NCI-H128 (cell line): Measurements from ENCODE around the gene WDR59.
"Not testable (repeated sequence)": the region's sequence is repeated elsewhere in the genome, so short reads cannot be mapped to it uniquely, and the experiment has no call there.

Experiments
- DNase-seq: peaks from one replicate; lab custom pipeline; 2025; ENCODE audit not compliant: unreplicated experiment; lab: John Stamatoyannopoulos, UW

The WDR59 gene, protein sequence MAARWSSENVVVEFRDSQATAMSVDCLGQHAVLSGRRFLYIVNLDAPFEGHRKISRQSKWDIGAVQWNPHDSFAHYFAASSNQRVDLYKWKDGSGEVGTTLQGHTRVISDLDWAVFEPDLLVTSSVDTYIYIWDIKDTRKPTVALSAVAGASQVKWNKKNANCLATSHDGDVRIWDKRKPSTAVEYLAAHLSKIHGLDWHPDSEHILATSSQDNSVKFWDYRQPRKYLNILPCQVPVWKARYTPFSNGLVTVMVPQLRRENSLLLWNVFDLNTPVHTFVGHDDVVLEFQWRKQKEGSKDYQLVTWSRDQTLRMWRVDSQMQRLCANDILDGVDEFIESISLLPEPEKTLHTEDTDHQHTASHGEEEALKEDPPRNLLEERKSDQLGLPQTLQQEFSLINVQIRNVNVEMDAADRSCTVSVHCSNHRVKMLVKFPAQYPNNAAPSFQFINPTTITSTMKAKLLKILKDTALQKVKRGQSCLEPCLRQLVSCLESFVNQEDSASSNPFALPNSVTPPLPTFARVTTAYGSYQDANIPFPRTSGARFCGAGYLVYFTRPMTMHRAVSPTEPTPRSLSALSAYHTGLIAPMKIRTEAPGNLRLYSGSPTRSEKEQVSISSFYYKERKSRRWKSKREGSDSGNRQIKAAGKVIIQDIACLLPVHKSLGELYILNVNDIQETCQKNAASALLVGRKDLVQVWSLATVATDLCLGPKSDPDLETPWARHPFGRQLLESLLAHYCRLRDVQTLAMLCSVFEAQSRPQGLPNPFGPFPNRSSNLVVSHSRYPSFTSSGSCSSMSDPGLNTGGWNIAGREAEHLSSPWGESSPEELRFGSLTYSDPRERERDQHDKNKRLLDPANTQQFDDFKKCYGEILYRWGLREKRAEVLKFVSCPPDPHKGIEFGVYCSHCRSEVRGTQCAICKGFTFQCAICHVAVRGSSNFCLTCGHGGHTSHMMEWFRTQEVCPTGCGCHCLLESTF

DNA sequence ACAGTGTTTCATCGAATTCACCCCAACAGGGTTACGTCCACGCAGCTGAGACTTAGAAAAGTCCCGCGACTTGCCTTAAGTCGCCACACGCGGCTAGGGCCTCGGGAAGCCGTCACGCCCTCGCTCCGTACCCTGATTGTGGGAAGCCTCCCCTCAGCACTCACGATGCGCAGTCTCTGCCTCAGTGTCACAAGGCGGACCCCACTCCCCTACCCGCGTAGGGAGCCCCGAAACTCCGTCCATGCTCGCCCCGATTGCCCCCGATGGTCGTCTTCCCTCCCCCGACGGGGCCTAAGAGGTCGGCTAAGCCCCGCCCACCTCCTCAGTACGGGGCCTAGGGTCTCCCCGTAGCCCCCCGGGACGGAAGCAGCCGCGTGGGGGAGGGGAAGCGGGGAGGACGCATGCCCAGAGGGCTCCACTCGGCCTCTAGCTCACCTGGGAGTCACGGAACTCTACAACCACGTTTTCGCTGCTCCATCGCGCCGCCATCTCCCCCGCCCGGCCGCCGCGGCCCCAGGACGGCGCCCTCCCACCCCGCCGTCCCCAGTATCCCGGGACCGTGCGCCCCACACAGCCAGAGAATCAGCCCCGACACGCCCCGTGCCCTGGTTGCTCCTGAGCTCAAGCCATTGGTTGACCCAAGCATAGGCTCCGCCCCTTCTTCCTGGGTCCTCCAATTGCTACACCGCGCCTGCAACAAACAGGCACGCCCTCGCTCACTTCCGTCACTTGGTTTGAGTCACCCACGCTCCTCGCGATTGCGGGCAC lies at the start of gene WDR59:
Gene WDR59 (minus strand): TSS at position 595 of the 768 bp plus-strand sequence. CDS start 106 bp downstream, at position 489.
- DNase-seq, result peak; percentile 97

DNA sequence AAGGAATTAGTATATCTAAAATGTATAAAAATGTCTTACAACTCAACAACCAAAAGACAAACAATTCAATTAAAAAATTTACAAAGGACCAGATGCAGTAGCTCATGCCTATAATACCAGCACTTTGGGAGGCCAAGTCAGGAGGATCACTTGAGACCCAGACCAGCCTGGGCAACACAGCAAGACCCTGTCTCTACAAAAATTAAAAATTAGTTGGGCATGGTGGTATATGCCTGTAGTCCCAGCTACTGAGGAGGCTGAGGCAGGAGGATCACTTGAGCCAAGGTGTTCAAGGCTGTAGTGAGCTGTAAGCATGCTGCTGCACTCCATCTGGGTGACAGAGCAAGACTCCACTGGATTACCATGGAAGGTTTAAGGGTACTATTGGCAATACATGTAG lies 47.7 kb upstream of the WDR59 start:
- DNase-seq, result no peak

DNA sequence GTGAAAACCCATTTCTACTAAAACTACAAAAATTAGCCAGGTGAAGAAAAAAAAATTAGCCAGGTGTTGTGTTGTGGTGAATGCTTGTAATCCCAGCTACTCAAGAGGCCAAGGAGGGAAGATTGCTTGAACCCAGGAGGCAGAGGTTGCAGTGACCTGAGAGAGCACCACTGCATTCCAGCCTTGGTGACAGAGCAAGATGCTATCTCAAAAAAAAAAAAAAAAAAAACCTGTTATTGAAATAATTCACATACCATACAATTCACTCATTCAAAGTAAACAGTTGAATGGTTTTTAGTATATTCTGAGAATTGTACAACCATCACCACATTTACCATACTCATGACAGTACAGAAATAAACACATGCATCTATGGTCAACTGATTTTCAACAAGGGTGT lies 44.9 kb upstream of the WDR59 start:
- no peak for DNase-seq

DNA sequence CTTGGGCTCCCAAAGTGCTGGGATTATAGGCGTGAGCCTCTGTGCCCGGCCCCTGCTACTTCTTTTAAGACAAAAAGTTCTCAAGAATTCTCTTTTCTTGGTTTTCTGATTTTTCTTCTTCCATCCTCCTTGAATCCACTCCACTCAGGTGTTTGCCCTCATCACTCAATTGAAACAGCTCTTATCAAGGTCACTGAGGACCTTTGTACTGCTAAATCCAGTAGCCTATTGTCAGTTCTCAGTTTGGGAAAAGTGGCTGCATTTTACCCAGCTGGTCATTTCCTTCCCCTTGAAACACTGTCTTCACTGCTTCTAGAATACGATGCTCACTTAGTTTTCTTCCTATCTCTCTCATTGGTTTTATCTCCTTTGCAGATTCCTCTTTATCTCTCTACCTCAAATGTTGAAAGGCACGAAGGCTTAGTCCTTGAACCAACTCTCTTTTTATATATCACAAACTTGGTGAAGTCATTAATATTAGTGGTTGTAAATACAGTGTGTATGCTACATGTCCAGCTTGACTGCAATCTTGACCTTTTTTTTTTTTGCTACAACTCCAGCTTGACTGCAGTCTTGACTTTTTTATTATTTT lies 43.7 kb upstream of the WDR59 start:
- no peak for DNase-seq

DNA sequence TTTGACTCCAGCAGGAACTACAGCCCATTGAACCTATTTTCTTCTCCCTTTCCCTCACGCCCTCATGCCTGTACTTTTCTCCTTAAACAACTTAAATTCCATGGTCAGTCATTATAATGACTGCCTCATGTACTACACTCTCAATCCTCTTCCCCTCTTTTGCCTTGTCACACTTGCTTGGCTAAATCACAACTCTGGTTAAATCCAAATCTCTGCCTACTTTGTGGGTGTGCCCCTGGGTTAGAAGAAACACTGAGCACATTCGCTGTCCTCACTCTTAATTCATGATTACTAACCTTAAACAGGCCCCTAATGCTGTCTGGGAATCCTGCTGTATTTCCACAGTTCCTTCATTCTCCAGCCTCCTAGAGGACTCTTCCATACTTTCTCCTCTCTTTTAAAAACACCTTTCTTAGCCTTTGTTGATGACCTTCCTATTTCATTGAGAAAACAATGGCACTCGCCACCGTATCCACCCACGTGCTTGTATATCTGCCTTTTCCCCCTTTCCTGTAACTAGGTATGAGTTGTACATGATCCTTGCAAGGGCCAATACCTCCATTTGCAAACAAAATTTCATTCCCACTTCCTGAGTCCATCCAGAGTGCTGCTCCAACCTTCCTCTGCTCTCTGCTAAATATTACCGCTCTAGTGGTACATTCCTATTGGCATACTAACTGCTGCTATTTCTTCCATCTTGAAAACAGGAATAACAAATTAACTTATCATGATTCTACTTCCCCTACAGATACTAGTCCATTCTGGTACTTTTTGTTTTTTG lies 42.8 kb upstream of the WDR59 start:
- no peak for DNase-seq

DNA sequence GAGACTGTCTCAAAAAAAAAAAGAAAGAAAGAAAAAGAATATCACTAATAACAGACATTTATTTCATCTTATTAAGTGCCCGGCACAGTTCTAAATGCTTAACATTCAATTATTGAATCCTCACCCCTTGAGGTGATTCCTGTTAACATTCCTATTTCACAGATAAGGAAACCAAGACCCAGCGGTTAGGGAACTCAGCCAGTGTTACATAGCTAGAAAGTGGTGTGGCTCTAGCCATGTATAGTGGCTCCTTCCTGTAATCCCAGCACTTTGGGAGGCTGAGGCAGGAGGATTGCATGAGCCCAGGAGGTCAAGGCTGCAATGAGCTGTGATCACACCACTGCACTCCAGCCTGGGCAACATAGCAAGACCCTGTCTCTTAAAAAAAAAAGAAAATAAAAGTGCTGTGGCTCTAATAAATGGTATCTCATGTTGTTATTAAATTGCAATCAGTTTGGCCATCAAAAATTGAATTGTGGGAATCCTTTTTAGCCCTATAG lies 42.0 kb upstream of the WDR59 start:
- DNase-seq, result no peak

DNA sequence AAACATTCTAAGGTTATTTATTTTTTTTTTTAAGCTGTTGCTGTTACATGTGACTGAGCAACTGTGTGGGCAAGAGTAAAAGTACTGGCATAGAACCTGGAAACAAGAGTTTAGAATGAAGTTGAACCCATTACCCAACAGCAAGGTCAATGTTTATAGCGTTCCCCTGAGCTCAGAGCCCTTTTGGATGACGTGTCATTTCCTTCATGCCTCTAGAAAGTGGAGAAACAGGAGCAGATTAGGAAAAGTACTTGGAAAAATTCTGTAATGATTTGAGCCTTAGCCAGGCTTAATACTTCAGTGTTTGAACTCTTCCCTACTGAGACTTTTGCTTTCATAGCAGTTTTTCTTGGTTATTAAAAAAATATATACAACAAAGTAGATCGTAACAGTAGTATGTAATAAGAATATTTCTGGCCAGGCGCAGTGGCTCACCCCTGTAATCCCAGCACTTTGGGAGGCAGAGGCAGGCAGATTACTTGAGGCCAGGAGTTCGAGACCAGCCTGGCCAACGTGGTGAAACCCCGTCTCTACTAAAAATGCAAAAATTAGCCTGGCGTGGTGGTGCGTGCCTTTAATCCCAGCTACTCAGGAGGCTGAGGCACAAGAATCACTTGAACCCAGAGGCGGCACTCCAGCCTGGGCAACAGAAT lies 41.4 kb upstream of the WDR59 start:
- DNase-seq, result not testable (repeated sequence)

DNA sequence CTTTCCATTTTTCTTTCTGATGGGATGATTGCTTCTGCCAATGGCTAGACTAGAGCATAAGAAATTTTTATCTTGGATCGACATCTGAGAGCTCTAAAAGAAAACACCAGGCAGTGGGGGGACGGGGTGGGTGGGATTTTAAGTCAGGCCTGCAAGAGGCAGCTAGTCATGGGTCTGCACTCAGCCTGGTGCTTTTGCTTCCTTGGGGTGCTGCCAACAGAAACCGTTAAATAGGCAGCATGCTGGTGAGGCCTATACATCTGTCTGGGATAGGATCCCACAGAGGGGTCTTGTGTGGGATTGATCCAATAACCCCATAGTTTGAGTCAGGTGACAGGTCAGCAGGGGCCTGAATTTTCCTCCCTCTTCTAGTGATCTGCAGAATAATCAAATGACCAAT lies 40.8 kb upstream of the WDR59 start:
- DNase-seq, result no peak

DNA sequence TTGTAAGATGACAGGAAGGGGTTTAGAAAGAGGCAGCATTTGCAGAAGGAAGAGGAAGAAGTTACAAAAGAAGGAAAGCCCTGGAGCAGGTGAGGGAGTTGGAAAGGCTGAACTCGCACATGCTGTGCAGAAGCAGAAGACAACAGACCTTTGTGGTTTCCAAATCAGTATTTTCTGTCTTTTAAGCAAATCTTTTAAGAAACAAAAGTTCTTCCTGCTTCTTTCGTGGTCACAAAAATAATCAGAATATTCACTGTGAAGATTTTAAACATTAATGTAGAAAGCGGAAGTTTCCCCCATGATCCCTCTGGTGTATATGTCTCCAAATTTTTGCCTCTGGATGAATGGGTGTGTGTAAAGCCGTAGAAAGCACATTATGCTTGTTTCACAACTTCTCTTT lies 39.7 kb upstream of the WDR59 start:
- DNase-seq, result no peak

DNA sequence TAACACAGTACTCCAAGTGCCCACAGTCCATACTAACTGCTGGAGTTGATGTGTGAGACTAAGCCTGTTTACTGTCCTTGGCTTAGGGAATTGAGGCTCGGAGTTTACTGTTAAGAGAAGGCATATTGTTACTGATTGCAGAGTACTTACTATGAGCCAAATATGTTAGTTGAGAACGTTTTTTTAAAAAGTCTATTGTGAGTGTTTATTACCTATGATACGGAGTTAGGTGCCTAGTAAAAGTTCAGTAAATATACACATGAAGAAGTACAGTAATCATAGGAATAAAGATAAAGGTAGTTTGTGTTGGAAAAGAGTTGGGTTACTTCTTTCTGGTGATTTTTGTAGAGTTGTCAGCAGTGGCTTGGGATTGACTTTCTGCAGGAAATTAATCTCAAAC lies 39.3 kb upstream of the WDR59 start:
- DNase-seq, result no peak

DNA sequence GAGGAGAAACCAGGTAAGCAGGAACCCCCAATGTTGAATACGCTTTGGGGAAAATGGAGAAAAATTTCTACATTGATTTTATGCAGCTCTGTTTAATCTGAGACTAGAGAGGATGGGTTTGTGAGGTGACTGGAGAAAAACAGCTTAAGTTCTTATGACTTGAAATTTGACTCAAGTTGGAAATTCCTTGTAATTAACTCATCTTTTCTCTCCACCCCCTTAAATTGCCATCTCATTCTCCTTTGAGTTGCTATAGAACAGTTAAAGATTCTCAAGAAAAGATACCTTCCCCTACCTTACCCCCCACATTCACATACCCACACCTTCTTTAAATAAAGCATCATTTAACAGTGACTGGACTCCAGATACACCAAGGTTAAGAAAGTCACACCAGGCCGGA lies 38.1 kb upstream of the WDR59 start:
- DNase-seq, result no peak

DNA sequence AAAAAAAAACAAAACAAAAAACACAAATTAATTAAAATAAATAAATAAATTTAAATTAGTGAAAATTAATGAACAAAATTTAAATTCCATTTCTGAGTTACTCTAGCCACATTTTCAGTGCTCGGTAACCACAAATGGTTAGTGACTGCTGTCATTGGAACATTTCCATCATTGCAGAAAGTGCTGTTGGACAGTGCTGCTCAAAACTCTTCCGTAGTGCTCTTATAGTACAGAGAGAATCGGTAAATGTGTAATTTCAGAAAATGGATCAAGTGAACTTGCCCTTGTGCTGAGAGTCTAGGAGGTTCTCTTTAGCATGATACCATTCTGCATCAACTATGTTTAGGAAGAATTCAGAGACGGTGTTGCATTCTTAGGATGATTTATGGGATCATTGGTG lies 37.6 kb upstream of the WDR59 start:
- DNase-seq, result no peak

DNA sequence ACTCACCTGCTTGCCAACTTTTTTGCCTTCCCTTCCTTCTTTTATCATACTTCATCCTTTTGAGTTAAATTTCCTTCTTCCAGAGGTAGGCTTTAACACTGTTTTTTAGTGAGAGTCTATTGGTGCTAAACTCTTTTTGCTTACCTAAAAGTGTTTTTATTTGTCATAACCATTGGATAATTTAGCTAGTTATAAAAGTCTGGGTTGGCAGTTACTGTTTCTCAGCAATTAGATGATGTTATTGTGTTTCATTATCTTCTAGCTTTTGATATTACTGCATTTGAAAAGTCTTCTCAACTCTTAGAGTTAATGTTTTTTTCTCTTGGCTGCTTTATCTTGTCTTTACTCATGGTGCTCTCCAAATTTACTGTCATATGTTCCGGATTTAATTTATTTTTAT lies 36.5 kb upstream of the WDR59 start:
- DNase-seq, result no peak

DNA sequence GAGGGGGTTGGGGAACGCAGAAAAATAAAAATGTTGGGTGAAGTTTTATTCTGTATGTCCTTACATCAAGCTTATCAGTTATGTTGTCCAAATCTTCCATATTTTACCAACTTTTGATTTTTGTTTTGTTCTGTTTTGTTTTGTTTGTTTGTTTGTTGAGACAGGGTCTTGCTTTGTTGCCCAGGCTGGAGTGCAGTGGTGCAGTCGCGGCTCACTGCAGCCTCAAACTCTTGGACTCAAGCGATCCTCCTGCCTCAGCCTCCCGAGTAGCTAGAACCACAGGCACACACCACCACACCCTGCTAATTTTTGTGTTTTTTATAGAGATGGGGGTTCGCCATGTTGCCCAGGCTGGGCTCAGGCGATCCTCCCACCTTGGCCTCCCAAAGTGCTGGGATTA lies 34.7 kb upstream of the WDR59 start:
- DNase-seq, result no peak

DNA sequence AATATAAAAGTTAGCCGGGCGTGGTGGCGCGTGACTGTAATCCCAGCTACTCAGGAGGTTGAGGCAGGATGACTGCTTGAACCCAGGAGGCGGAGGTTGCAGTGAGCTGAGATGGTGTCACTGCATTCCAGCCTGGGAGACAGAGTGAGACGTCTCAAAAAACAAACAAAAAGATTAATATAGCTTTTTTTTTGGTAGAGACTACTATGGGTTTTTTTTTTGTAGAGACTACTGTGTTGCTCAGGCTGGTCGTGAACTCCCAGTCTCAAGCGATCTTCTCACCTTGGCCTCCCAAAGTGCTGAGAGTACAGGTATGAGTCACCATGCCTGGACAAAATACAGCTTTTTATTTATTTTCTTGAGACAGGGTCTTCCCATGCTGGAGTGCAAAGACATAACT lies 34.1 kb upstream of the WDR59 start:
- no peak for DNase-seq

DNA sequence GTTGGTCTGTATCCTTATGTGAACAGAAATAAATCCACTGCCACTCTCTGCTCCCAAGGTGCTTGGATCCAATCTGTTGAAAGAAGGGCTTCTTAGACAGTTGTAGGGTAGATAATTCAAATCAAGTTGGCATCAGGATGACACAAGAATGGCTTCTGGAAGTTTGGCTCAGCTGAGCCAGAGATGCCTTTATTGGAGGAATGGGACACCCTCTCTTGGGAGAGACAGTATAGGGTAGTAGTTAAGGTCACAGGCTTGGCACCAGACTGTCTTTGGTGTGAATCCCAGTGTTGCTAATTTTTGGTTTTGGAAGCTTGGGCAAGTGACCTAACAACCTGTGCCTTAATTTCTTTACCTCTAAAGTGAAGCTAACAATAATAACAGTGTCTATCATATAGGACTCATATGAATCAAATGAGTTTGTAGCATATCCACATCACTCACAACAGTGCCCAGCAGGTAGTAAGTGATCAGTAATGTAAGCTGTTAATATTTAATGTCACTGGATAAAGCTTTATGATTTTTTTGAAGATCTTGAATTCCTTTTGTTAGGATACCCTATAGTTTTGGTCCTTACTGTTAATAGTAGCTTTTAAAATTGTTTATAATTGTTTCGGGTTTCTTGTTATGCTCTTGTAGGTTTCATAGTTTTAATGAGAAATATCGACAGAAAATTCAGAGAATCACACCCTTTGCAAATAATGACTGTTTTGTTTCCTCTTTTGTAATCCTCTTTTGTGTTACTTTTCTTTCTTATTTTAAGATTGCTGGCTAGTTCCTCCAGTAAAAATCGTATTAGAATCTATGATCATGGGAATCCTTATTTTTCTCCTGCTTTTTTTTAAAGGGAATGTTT lies 33.0 kb upstream of the WDR59 start:
- no peak for DNase-seq

DNA sequence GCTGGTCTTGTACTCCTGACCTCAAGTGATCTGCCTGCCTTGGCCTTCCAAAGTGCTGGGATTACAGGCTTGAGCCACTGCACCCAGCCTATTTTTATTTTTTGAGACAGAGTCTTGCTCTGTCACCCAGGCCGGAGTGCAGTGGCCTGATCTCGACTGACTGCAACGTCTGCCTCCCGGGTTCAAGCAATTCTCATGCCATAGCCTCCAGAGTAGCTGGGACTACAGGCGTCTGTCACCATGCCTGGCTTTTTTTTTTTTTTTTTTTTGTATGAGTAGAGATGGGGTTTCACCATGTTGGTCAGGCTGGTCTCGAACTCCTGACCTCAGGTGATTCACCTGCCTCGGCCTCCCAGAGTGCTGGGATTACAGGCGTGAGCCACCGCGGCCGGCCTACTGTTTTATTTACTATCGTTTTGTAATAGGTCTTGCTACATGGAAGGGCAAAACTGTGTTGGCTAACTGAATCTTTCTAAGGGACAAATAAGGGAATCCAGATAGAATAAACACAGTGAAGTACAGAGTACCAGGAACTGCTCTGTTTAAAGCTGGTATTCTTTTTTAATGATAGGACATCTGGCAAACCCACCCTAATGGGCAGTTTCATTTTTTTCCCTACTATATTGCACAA lies 31.6 kb upstream of the WDR59 start:
- not testable (repeated sequence) for DNase-seq

DNA sequence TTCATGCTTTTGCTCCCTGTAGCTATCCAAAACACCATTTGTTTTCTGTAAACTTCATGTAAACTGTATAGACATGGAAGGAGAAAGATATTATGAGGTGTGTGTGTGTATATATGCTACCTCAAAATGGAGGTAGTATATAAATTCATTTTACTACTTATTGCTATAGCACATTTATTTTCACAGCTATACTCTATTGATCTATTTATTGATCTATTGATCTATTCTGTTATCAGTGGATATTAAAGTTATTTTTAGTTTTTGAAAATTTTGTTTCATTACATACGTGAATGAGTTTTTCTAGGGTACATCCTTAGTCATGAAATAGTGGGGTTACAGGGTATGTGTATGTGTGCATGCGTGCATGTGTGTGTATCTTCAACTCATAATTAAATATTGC lies 29.4 kb upstream of the WDR59 start:
- DNase-seq, result no peak
